CD14-positive monocyte (primary cell): ENCODE data around the gene NMNAT3. TPM values are rescaled to one million over a fixed set of nuclear protein-coding genes. Genes with fewer than 3 reads are reported as not detected.

Experiments
- DNase-seq, 3 donors: peaks; one replicate each; pipeline ENCODE4 v3.0.0-alpha.2; 2011 to 2022
- H2AFZ ChIP-seq: 2 replicates; pipeline ENCODE4 v1.6.0; 2012; ENCODE audit warnings: mild to moderate bottlenecking, low read depth, low read length, inconsistent platforms; ENCODE audit not compliant: insufficient read depth, poor library complexity, severe bottlenecking
- H3K27ac ChIP-seq, 2 donors: 1 replicate in 1 of 2; 2 replicates in 1 of 2; pipeline ENCODE4 v1.5.1; 2012 to 2013; ENCODE audit warnings: low read length in 2 of 2, control low read depth in 1 of 2, inconsistent platforms in 1 of 2, low read depth in 1 of 2, mild to moderate bottlenecking in 1 of 2
- H3K27me3 ChIP-seq, 2 donors: one replicate each; pipeline versions ENCODE4 v1.6.0 to v1.6.1; 2011 to 2013; ENCODE audit warnings: low read length in 2 of 2; ENCODE audit not compliant: control insufficient read depth in 2 of 2, insufficient read depth in 2 of 2
- H3K36me3 ChIP-seq, 2 donors: replicated peaks in 1 of 2; 1 replicate in 1 of 2; 2 replicates in 1 of 2; pipeline versions ENCODE4 v1.5.1 to v1.6.1; 2012 to 2013; ENCODE audit warnings: low read length in 2 of 2, control low read depth in 1 of 2, inconsistent platforms in 1 of 2, mild to moderate bottlenecking in 1 of 2; ENCODE audit not compliant: insufficient read depth in 2 of 2, control insufficient read depth in 1 of 2
- H3K4me1 ChIP-seq, 2 donors: 1 replicate in 1 of 2; 2 replicates in 1 of 2; pipeline versions ENCODE4 v1.5.1 to v1.6.1; 2012 to 2013; ENCODE audit warnings: low read length in 2 of 2, control low read depth in 1 of 2, inconsistent platforms in 1 of 2, mild to moderate bottlenecking in 1 of 2, moderate library complexity in 1 of 2; ENCODE audit not compliant: insufficient read depth in 2 of 2, control insufficient read depth in 1 of 2
- H3K4me2 ChIP-seq: replicated peaks from 2 replicates; pipeline ENCODE3; 2012; ENCODE audit warnings: low read length, moderate library complexity, mild to moderate bottlenecking; ENCODE audit not compliant: poor library complexity, severe bottlenecking; ENCODE audit errors: extremely low read depth
- H3K4me3 ChIP-seq, 3 experiments: fragments of 200-600 bp in 1 of 3; sonication (generic) in 1 of 3; replicated peaks in 1 of 3; 1 replicate in 2 of 3; 2 replicates in 1 of 3; pipeline ENCODE4 v1.5.1; 2011 to 2013; ENCODE audit warnings: low read length in 3 of 3, mild to moderate bottlenecking in 3 of 3, control low read depth in 2 of 3, low read depth in 2 of 3, inconsistent platforms in 1 of 3, moderate library complexity in 1 of 3
- H3K79me2 ChIP-seq: 2 replicates; pipeline ENCODE4 v1.6.0; 2012; ENCODE audit warnings: mild to moderate bottlenecking, control low read depth, inconsistent platforms, low read length, moderate library complexity; ENCODE audit not compliant: insufficient read depth
- H3K9ac ChIP-seq: 2 replicates; pipeline ENCODE4 v1.6.0; 2017; ENCODE audit warnings: low read length, mild to moderate bottlenecking; ENCODE audit not compliant: insufficient read depth, poor library complexity, severe bottlenecking
- H3K9me3 ChIP-seq, 2 donors: replicated peaks in 1 of 2; 1 replicate in 1 of 2; 2 replicates in 1 of 2; pipeline versions ENCODE4 v1.5.1 to v1.6.1; 2012 to 2013; ENCODE audit warnings: low read length in 2 of 2, control low read depth in 1 of 2; ENCODE audit not compliant: control insufficient read depth in 1 of 2, insufficient read depth in 1 of 2
- H4K20me1 ChIP-seq: 2 replicates; pipeline ENCODE4 v1.6.0; 2012; ENCODE audit warnings: mild to moderate bottlenecking, low read length, control low read depth, moderate library complexity; ENCODE audit not compliant: insufficient read depth
- H3K27ac Mint-ChIP-seq, 7 donors: one replicate each; pipeline ENCODE4 v1.8.0; 2020; ENCODE audit warnings: mild to moderate bottlenecking in 7 of 7, mixed read lengths in 7 of 7, moderate library complexity in 6 of 7, inconsistent platforms in 2 of 7
- H3K27me3 Mint-ChIP-seq, 3 donors: one replicate each; pipeline ENCODE4 v1.8.0; 2021 to 2022; ENCODE audit warnings: low read depth in 3 of 3, mild to moderate bottlenecking in 3 of 3, mixed read lengths in 3 of 3, moderate library complexity in 3 of 3, inconsistent platforms in 1 of 3
- H3K36me3 Mint-ChIP-seq, 2 donors: one replicate each; pipeline ENCODE4 v1.8.0; 2020; ENCODE audit warnings: mixed read lengths in 2 of 2, inconsistent platforms in 1 of 2, mild to moderate bottlenecking in 1 of 2
- H3K4me1 Mint-ChIP-seq: one replicate; pipeline ENCODE4 v1.8.0; 2020; ENCODE audit warnings: mild to moderate bottlenecking, mixed read lengths
- H3K4me3 Mint-ChIP-seq, 2 donors: one replicate each; pipeline ENCODE4 v1.8.0; 2020; ENCODE audit warnings: mild to moderate bottlenecking in 2 of 2, mixed read lengths in 2 of 2, moderate library complexity in 1 of 2
- H3K9me3 Mint-ChIP-seq, 7 donors: one replicate each; pipeline ENCODE4 v1.8.0; 2020 to 2022; ENCODE audit warnings: mixed read lengths in 7 of 7, mild to moderate bottlenecking in 6 of 7, moderate library complexity in 6 of 7, inconsistent platforms in 2 of 7
- WGBS: methylation state at CpG from one replicate; pipeline ENCODE4 v1.1.5; 2013; ENCODE audit warnings: missing lambda C conversion rate; ENCODE audit not compliant: insufficient coverage; 5-methylcytosine and 5-hydroxymethylcytosine counted together
- intact Hi-C, 2 donors: fragments of 100-400 bp; cut with micrococcal nuclease; formaldehyde crosslinking; loops; one replicate each; pipeline versions ENCODE4 v1.15.0 to v1.15.1; 2023
- polyA plus RNA-seq, 3 donors: library from polyadenylated mRNA; depleted of rRNA in 1 of 3; unstranded in 2 of 3; stranded (reverse) in 1 of 3; fragments of 300-500 nt in 2 of 3; fragments of >200 nt in 1 of 3; fragmentation: Illumina TruSeq in 2 of 3; gene quantifications; 1 replicate in 2 of 3; 2 replicates in 1 of 3; pipeline ENCODE4 v1.2.3, GENCODE V29; 2012 to 2021
- TF ChIP-seq, protein P1 (sequence below): fragments of 200-600 bp; IDR thresholded peaks from one replicate; pipeline ENCODE4 v1.8.0; 2022; ENCODE audit warnings: antibody characterized with exemption, mild to moderate bottlenecking

NMNAT3 gene
- polyA plus RNA-seq, 3 donors: 1.4 to 5.7 (median 2.9) TPM

DNA sequence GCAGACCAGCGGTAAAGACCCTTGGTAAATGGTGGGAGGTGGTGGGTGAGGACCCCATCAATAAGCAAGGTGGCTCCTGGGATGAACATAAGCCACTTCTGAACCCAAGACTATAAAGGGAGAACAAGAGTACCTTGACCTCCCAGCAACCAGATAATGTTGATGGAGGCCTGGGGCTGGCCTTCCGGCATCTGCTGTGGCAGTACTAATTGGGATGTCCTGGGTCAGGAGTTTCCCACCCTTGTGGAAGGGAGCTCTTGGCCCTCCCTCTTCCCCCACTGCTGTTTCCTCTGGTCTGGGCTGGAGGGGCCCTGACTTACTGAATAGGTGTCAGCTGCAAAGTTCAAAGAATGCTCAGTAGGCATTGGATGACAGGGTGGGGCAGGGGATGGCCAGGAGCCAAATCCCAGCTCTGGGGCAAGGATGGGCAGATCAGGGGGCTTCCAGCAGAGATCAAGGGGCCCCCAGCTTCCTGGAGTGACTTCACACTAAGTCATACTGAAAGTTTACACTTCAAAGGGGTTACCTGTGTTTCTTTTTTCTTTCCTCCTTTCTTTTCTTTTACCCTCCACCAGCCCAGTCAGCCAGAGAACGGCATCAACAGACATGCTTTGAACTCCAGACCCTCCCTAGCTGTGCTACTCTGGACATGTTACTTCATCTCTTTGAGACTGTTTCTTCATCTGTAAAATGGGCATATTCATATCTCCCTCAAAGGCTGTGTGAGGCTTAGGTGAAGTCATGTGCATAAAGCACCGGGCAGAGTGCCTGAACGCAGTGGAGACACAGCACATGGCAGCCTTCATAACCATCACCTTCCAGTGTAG, 139.8 kb downstream of the NMNAT3 start:
- H3K36me3 Mint-ChIP-seq: peaks cover 3 to 4% of the 10 kb centered on the region in 2 donors
- Histone ChIP-seq H3K4me3 (no peak overlapping the region), H2AFZ (no peak overlapping the region), H3K27me3 (peaks cover 21 to 61% of the 10 kb centered on the region in 2 donors), H3K4me1 (peaks cover 18 to 20% of the 10 kb centered on the region in 2 donors), H3K4me2 (no peak overlapping the region), H3K9me3 (peaks cover 0 to 13% of the 10 kb centered on the region in 2 donors), H3K27ac (no peak overlapping the region), H3K9ac (no peak overlapping the region), H4K20me1 (no peaks in the 10 kb centered on the region), H3K36me3 (no peaks in the 10 kb centered on the region), H3K79me2 (no peaks in the 10 kb centered on the region)
- intact Hi-C loops: no loop called here
- no peak overlapping the region for H3K27ac Mint-ChIP-seq
- TF ChIP-seq, protein P1, sequence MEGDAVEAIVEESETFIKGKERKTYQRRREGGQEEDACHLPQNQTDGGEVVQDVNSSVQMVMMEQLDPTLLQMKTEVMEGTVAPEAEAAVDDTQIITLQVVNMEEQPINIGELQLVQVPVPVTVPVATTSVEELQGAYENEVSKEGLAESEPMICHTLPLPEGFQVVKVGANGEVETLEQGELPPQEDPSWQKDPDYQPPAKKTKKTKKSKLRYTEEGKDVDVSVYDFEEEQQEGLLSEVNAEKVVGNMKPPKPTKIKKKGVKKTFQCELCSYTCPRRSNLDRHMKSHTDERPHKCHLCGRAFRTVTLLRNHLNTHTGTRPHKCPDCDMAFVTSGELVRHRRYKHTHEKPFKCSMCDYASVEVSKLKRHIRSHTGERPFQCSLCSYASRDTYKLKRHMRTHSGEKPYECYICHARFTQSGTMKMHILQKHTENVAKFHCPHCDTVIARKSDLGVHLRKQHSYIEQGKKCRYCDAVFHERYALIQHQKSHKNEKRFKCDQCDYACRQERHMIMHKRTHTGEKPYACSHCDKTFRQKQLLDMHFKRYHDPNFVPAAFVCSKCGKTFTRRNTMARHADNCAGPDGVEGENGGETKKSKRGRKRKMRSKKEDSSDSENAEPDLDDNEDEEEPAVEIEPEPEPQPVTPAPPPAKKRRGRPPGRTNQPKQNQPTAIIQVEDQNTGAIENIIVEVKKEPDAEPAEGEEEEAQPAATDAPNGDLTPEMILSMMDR: no peak
- 100% methylated on average over 1 of the region's 5 CpGs for WGBS
- H3K4me3 Mint-ChIP-seq: peak overlapping the region in 1 of 2 donors; percentile 94
- H3K27me3 Mint-ChIP-seq: peaks cover 40 to 61% (median 52%) of the 10 kb centered on the region in 3 donors
- H3K4me1 Mint-ChIP-seq: peaks cover 17% of the 10 kb centered on the region
- H3K9me3 Mint-ChIP-seq: peaks cover 0 to 14% (median 2%) of the 10 kb centered on the region in 7 donors
- no peak for DNase-seq

DNA sequence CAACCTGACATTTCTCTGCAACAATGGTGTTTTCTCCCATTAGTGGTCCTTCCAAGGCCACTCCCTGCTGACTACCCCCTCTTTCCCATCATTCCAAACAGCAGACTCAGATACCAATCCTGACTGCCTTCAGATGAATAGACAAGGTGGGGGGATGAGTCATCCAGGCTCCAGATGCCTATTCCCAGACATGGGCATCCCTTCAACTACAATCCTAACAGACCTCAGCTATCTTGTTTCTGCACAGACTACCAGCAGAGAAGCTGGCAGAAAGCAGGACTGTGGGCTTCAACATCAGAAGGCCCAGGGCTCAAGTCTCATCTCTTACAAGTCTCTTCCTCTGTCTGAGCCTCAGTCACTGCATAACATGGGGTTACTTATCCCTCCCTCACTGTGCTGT, 140.4 kb downstream of the NMNAT3 start:
- Mint-ChIP-seq H3K27ac (no peak overlapping the region), H3K9me3 (peaks cover 0 to 14% (median 2%) of the 10 kb centered on the region in 7 donors), H3K4me1 (peaks cover 17% of the 10 kb centered on the region), H3K27me3 (peaks cover 40 to 61% (median 47%) of the 10 kb centered on the region in 3 donors), H3K36me3 (peaks cover 3 to 4% of the 10 kb centered on the region in 2 donors), H3K4me3 (no peak overlapping the region)
- TF ChIP-seq, protein P1: no peak
- Histone ChIP-seq H3K4me2 (no peak overlapping the region), H2AFZ (no peak overlapping the region), H3K9ac (no peak overlapping the region), H4K20me1 (no peaks in the 10 kb centered on the region), H3K27me3 (peaks cover 21 to 60% of the 10 kb centered on the region in 2 donors), H3K79me2 (no peaks in the 10 kb centered on the region), H3K9me3 (peaks cover 0 to 13% of the 10 kb centered on the region in 2 donors), H3K4me3 (no peak overlapping the region), H3K36me3 (no peaks in the 10 kb centered on the region), H3K4me1 (peaks cover 18 to 20% of the 10 kb centered on the region in 2 donors), H3K27ac (no peak overlapping the region)
- DNase-seq: no peak
- intact Hi-C loops: no loop called here
